ENCODE results near the gene RYR2. TPM values are rescaled to one million over a fixed set of nuclear protein-coding genes. Genes with fewer than 3 reads are reported as not detected.
A peak's percentile ranks its signal among the peaks of the same experiment; 100 is the strongest.

Gene RYR2
- total and polyA plus RNA-seq, 12 donors = 43.1 to 1,252 (median 872) TPM

DNA sequence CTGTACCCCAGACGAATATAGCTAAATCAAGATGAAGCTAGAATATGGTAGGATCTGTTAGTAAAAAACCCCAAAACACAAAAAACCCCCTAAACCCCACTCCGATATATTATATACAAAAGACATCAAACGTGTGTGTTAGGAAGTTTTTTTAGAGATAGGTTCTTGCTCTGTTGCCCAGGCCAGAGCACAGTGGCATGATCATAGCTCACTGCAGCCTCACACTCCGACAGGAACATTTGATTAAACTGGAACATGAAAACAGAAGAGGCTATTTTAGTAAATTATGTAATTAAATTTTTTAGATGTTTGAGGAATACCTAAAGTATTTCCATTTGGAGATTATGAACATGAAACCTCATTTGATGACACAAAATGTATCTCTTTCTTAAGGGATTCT lies 8.2 kb upstream of the RYR2 start:
- TF ChIP-seq, protein P1, sequence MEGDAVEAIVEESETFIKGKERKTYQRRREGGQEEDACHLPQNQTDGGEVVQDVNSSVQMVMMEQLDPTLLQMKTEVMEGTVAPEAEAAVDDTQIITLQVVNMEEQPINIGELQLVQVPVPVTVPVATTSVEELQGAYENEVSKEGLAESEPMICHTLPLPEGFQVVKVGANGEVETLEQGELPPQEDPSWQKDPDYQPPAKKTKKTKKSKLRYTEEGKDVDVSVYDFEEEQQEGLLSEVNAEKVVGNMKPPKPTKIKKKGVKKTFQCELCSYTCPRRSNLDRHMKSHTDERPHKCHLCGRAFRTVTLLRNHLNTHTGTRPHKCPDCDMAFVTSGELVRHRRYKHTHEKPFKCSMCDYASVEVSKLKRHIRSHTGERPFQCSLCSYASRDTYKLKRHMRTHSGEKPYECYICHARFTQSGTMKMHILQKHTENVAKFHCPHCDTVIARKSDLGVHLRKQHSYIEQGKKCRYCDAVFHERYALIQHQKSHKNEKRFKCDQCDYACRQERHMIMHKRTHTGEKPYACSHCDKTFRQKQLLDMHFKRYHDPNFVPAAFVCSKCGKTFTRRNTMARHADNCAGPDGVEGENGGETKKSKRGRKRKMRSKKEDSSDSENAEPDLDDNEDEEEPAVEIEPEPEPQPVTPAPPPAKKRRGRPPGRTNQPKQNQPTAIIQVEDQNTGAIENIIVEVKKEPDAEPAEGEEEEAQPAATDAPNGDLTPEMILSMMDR (IDR thresholded peaks at IDR 0.05) = no peak
- H3K27me3 ChIP-seq = no peaks in the 10 kb centered on the region
- H3K9me3 ChIP-seq = no peaks in the 10 kb centered on the region
- H3K4me3 ChIP-seq = no peak overlapping the region
- intact Hi-C loops (cut with DNase I) = loop anchor here in 1 of 10 donors (1.0 kb wide), 1 partner anchor 20 kb away; no protein-coding TSS in a partner anchor
- ATAC-seq = peak in 4 of 8 donors; percentile 29 to 67 (median 52)
- peak overlapping the region in 6 of 10 donors; percentile 13 to 87 (median 81) for H3K27ac ChIP-seq
- H3K4me1 ChIP-seq = peaks cover 0 to 41% (median 21%) of the 10 kb centered on the region in 9 donors
- no peak for DNase-seq
- WGBS, 2 donors = 40 to 51% methylated on average over 4 of the region's 4 CpGs
- no peaks in the 10 kb centered on the region for H3K36me3 ChIP-seq

DNA sequence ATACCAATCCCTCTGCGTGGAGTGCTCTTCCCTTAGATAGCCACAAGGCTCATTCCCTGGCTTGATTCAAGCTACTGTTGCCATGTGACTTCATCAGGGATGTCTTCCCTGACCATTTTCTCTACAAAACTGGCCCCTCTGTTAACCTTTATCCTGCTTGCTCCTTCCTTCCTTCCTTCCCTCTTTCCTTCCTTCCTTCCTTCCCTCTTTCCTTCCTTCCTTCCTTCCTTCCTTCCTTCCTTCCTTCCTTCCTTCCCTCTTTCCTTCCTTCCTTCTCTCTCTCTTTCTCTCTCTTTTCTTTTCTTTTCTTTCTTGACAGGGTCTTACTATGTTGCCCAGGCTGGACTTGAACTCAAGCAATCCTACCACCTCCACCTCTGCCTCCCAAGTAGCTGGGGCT lies 6.2 kb upstream of the RYR2 start:
- H3K36me3 ChIP-seq = no peaks in the 10 kb centered on the region
- peaks cover 0 to 37% (median 21%) of the 10 kb centered on the region in 9 donors for H3K4me1 ChIP-seq
- no peak overlapping the region for H3K4me3 ChIP-seq
- no peak for ATAC-seq
- H3K9me3 ChIP-seq = no peaks in the 10 kb centered on the region
- WGBS, 2 donors = 83 to 84% methylated on average over 1 of the region's 1 CpG
- TF ChIP-seq, protein P1 (IDR thresholded peaks at IDR 0.05) = no peak
- peak overlapping the region in 2 of 10 donors; percentile 40 to 49 for H3K27ac ChIP-seq
- DNase-seq = no peak
- H3K27me3 ChIP-seq = peaks cover 0 to 9% (median 0%) of the 10 kb centered on the region in 7 donors
- intact Hi-C loops (cut with DNase I) = no loop called here

DNA sequence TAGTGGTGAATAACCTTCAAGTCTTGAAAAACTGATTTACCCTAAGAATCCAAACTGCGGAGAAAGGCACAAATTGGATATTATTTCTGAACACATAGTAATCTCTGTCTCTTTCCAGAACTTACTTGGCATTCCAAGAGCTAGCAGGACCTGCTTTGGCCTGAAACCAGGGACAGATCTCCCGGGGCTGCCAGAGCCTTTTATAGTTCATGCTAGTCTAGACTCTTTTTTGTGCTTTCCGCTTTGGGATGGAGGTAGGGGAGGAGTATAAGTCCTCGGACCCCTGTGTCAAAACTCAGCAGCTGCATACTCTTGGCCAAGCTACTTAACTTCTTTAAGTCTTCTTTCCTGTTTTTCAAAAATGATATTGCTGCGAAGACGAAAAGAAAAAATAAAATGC lies 3.8 kb upstream of the RYR2 start:
- DNase-seq = no peak
- Histone ChIP-seq H3K4me1 (peaks cover 0 to 17% (median 5%) of the 10 kb centered on the region in 9 donors), H3K27ac (peak overlapping the region in 5 of 10 donors; percentile 26 to 65 (median 49)), H3K27me3 (peaks cover 0 to 34% (median 21%) of the 10 kb centered on the region in 7 donors), H3K4me3 (no peak overlapping the region), H3K9me3 (no peaks in the 10 kb centered on the region), H3K36me3 (no peaks in the 10 kb centered on the region)
- TF ChIP-seq, protein P1 (IDR thresholded peaks at IDR 0.05) = no peak
- ATAC-seq = no peak
- WGBS, 2 donors = 60 to 68% methylated on average over 6 of the region's 6 CpGs
- intact Hi-C loops (cut with DNase I) = no loop called here

DNA sequence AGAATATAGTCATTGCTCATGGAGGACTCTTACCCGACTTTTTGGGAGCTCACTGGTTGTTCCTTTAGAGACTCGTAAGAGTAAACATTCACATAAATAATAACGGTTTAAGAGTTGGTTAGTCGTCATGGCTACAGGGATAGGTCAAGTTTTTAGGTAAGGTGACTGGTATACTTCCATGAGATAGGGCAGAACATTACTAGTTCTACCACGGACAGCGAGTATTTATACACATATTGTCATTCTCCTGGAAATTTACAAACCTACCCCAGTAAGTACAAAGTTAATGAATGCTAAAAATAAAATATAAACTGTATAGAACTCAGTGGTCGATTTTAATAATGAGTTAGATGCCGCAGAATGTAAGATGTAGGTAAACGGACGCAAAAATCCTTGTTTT lies 1.2 kb upstream of the RYR2 start:
- Histone ChIP-seq H3K9me3 (no peaks in the 10 kb centered on the region), H3K27ac (peak overlapping the region; percentile 64 to 99 (median 96)), H3K4me1 (peaks cover 0 to 9% (median 0%) of the 10 kb centered on the region in 9 donors), H3K36me3 (no peaks in the 10 kb centered on the region), H3K4me3 (peak overlapping the region; percentile 51 to 78 (median 70)), H3K27me3 (peaks cover 0 to 60% (median 27%) of the 10 kb centered on the region in 7 donors)
- no peak for DNase-seq
- ATAC-seq = no peak
- TF ChIP-seq, protein P1 (IDR thresholded peaks at IDR 0.05) = no peak
- 46 to 50% methylated on average over 10 of the region's 10 CpGs for WGBS, 2 donors
- intact Hi-C loops (cut with DNase I) = loop anchor here in 6 of 10 donors (5.0 to 10.0 kb wide), 5 partner anchors 44 to 154 kb away; no protein-coding TSS in a partner anchor
